D721Med (cell line): ENCODE measurements around the gene CA10.
A peak's percentile ranks its signal among the peaks of the same experiment; 100 is the strongest.

Experiments
- DNase-seq: peaks from one replicate; pipeline ENCODE4 v3.0.0; 2011; ENCODE audit warnings: low spot score; ENCODE audit not compliant: insufficient read length
- FAIRE-seq: peaks from 2 replicates; lab custom pipeline; 2011; peaks lifted over from hg19 to GRCh38; lab: Jason Lieb, UNC
- TF ChIP-seq, protein P1 (sequence below): IDR thresholded peaks from 2 replicates; pipeline ENCODE4 v1.5.1; 2012; ENCODE audit warnings: mild to moderate bottlenecking, control low read depth; ENCODE audit not compliant: insufficient read depth; ENCODE audit errors: missing control alignments

Gene CA10

DNA sequence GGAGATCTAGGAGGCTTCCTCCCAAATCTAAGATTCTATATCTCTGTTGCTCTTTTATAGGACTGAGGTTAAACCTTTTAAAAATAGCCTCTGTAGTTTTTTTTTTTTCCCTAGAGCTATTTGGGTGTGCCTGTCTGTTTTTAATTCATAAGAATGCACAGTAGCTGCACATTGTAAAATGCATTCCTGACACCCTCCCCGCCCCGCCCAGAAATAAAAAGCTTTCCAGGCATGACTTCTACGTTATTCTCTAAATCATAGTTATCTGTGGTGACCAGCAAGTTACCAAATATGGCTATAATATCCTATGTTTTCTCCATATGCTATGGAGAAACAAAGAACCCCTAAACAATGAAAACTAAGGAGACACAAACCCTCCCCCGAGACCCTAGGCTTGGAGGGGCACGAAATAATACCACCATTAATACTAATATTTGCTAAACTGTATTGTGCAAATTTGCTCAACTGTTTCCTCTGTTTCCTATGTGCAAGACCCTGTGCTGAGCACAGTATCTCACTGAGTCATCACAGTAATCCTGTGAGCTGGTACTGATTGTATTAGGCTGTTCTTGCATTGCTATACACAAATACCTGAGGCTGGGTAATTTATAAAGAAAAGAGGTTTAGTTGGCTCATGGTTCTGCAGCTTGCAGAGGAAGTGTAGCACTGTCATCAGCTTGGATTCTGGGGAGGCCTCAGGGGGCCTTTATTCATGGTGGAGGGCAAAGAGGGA lies 388.3 kb downstream of the CA10 start:
- TF ChIP-seq, protein P1, sequence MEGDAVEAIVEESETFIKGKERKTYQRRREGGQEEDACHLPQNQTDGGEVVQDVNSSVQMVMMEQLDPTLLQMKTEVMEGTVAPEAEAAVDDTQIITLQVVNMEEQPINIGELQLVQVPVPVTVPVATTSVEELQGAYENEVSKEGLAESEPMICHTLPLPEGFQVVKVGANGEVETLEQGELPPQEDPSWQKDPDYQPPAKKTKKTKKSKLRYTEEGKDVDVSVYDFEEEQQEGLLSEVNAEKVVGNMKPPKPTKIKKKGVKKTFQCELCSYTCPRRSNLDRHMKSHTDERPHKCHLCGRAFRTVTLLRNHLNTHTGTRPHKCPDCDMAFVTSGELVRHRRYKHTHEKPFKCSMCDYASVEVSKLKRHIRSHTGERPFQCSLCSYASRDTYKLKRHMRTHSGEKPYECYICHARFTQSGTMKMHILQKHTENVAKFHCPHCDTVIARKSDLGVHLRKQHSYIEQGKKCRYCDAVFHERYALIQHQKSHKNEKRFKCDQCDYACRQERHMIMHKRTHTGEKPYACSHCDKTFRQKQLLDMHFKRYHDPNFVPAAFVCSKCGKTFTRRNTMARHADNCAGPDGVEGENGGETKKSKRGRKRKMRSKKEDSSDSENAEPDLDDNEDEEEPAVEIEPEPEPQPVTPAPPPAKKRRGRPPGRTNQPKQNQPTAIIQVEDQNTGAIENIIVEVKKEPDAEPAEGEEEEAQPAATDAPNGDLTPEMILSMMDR, result no peak
- no peak for DNase-seq
- FAIRE-seq, result no peak

GRCh38 chr17:51769231-51769630 lies 389.3 kb downstream of the CA10 start:
- FAIRE-seq, result no peak
- no peak for DNase-seq

GRCh38 chr17:51768706-51769105 lies 389.8 kb downstream of the CA10 start:
- DNase-seq (no peak), FAIRE-seq (no peak)
- TF ChIP-seq, protein P1, result no peak

More at GRCh38 chr17:51769231-51769630, 389.3 kb downstream of the CA10 start:
- TF ChIP-seq, protein P1, result no peak

DNA sequence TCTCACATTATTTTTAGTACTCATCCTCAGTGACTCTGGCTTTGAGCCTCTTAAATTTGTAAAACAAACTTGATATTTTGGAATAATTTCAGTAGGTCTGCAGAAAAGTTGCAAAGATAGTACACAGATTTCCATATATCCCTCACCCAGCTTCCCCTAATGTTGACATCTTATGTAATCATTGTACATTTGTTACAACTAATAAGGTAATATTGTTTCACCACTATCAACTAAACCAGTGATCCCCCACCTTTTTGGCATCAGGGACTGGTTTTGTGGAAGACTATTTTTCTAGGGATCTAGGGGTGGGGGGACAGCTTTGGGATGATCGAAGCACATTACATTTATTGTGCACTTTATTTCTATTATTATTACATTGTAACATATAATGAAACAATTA lies 391.2 kb downstream of the CA10 start:
- no peak for DNase-seq
- TF ChIP-seq, protein P1, result no peak
- FAIRE-seq, result no peak

- FAIRE-seq, result no peak
- TF ChIP-seq, protein P1, result no peak
Measured at GRCh38 chr17:51765282-51766135, 393.0 kb downstream of the CA10 start.

GRCh38 chr17:51764387-51764971 lies 394.0 kb downstream of the CA10 start:
- TF ChIP-seq, protein P1, result peak; percentile 99
- no peak for FAIRE-seq
- DNase-seq, result peak; percentile 47

More at GRCh38 chr17:51765282-51766135, 393.0 kb downstream of the CA10 start:
- no peak for DNase-seq
